Fibroblast of the aortic adventitia (primary cell): ENCODE results near the gene TUSC2. TPM values are rescaled to one million over a fixed set of nuclear protein-coding genes. Genes with fewer than 3 reads are reported as not detected.

ENCODE experiments used
- DNase-seq: peaks from one replicate; pipeline ENCODE4 v3.0.0-alpha.2; 2010; ENCODE audit warnings: low read depth
- H3K4me3 ChIP-seq: 2 replicates; pipeline ENCODE4 v1.5.1; 2011; ENCODE audit warnings: low read depth, mild to moderate bottlenecking, control low read depth, low read length, moderate library complexity
- total RNA-seq: library from RNA; depleted of rRNA; stranded (reverse); fragments of >200 nt; gene quantifications from 2 replicates; pipeline ENCODE4 v1.2.3, GENCODE V29; 2012; ENCODE audit warnings: low replicate concordance
- TF ChIP-seq, protein P1 (sequence below): IDR thresholded peaks from 2 replicates; pipeline ENCODE4 v1.5.1; 2011; ENCODE audit warnings: mild to moderate bottlenecking, low read length, control low read depth, inconsistent platforms; ENCODE audit not compliant: insufficient read depth

TUSC2 gene
- total RNA-seq, 1 donor, result 15.5 TPM

- TF ChIP-seq, protein P1, sequence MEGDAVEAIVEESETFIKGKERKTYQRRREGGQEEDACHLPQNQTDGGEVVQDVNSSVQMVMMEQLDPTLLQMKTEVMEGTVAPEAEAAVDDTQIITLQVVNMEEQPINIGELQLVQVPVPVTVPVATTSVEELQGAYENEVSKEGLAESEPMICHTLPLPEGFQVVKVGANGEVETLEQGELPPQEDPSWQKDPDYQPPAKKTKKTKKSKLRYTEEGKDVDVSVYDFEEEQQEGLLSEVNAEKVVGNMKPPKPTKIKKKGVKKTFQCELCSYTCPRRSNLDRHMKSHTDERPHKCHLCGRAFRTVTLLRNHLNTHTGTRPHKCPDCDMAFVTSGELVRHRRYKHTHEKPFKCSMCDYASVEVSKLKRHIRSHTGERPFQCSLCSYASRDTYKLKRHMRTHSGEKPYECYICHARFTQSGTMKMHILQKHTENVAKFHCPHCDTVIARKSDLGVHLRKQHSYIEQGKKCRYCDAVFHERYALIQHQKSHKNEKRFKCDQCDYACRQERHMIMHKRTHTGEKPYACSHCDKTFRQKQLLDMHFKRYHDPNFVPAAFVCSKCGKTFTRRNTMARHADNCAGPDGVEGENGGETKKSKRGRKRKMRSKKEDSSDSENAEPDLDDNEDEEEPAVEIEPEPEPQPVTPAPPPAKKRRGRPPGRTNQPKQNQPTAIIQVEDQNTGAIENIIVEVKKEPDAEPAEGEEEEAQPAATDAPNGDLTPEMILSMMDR, result peak; percentile 24
- H3K4me3 ChIP-seq, result peak within 1 kb of the TSS; percentile 94
- peak; percentile 100 for DNase-seq
Measured at GRCh38 chr3:50298836-50299637, 29.0 kb downstream of the TUSC2 start, which contains the start of the genes HYAL3 and NAA80. HYAL3 (minus strand) TSS chr3:50299405; CDS start chr3:50295602, 3,803 bp downstream. NAA80 (minus strand) TSS chr3:50299405; CDS start chr3:50297463, 1,942 bp downstream.

DNA sequence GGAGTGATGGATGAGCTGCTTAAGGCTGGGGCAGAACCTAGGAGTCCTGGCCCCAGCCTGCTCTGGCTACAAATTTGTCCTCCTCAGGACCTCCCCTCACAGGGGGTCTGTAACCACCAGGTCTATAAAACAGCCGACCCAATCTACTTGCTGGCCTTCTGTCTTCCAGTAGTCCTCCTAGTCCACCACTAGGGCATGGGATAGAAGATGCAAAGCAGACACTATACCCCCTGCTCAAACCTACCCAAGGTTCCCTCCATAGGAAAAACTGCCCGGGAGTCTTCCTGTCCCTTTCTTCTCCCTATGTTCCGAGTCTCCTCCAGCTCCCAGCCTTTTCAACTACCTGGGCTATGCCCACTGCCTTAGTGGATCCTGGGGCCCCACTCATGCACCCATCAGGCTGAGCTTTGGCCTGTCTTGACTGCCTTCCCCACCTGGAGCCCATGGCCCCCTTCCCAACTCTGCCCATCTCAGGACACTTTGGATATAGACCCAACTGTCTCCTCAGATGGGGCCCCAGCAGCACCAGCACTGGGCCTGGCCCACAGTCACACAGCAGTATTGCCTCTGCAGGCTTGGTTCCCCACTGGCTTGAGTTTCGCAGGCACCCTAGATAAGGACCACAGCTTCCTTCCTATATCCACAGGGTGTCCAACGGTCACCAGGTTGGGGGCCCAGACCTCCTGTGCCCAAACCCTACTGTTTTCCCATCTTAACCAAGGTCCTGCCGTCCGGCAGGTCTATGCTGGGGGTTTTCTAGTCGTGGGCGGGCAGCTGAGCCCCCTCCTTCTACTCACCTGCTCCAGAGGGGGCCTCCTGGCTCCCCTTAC is 29.9 kb downstream of the TUSC2 start:
- DNase-seq, result no peak
- H3K4me3 ChIP-seq, result peak overlapping the region; percentile 94
- TF ChIP-seq, protein P1, result peak; percentile 34

DNA sequence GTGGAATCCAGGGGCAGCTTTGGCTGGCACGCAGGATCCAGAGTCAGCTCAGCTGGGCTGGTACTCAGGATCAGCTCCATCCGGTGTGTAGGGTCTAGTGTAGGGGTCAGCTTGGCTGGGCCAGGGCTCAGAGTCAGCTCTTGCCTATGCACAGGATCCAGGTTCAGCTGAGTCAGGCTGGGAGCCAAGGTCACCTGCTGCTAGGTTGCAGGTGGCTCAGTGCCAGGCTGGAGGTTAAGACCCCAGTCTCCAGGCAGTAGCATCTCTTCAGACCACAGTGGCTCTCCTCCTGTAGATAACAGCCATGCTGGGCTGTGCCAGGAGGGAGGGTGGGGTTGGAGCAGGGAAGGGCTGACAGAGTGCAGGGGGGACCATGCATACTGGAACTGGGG is 30.6 kb downstream of the TUSC2 start:
- H3K4me3 ChIP-seq, result no peak overlapping the region
- DNase-seq, result no peak
- TF ChIP-seq, protein P1, result no peak

- TF ChIP-seq, protein P1, result no peak
- no peak overlapping the region for H3K4me3 ChIP-seq
Measured at GRCh38 chr3:50296721-50297383, 31.2 kb downstream of the TUSC2 start.

DNA sequence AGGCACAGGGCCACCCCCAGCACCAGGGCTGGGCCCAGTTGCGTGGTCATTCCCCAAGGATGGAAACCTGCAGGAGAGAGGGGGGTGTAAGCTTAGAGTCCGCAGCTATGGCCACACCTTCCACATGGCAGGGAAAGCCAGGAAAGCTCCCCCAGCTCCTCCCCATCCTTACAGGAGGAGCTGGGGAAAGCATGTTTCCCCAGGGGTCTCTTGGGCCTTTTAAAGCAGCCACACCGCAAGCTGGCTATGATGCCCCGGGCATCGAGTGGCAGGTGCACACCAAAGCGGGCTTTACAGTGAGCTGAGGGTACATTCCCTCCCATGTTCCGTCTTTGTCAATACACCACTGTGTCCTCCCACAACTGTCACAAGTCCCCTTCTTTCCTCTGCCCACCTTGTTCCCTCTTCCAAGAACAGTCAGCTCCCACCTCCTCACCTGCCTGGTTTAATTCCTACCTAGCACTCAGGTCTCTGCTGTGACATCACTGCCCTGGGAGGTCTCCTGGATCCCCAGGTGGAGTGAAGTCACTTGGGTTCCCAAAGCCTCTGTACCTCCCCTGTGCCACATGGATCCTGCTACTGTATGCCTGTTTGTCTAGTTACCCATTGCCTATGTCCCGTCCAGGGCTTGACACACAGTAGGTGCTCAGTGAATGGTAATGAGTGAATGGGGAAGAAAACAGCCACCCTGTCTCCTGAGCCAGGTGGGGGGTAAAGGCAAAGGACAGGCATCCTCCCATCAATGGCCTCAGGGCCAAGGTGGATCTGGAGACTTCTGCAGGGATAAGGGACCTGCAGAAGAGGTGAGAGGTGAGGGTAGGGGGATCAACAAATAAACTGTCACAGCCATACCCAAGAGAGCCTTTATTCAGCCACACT is 32.2 kb downstream of the TUSC2 start:
- H3K4me3 ChIP-seq, result no peak overlapping the region
- no peak for DNase-seq
- TF ChIP-seq, protein P1, result no peak

More at GRCh38 chr3:50296721-50297383, 31.2 kb downstream of the TUSC2 start:
- DNase-seq, result no peak
